ENCODE measurements around the gene COL8A2. TPM values are rescaled to one million over a fixed set of nuclear protein-coding genes. Genes with fewer than 3 reads are reported as not detected.

COL8A2 gene
- total RNA-seq, 1 donor, result 11.0 TPM

DNA sequence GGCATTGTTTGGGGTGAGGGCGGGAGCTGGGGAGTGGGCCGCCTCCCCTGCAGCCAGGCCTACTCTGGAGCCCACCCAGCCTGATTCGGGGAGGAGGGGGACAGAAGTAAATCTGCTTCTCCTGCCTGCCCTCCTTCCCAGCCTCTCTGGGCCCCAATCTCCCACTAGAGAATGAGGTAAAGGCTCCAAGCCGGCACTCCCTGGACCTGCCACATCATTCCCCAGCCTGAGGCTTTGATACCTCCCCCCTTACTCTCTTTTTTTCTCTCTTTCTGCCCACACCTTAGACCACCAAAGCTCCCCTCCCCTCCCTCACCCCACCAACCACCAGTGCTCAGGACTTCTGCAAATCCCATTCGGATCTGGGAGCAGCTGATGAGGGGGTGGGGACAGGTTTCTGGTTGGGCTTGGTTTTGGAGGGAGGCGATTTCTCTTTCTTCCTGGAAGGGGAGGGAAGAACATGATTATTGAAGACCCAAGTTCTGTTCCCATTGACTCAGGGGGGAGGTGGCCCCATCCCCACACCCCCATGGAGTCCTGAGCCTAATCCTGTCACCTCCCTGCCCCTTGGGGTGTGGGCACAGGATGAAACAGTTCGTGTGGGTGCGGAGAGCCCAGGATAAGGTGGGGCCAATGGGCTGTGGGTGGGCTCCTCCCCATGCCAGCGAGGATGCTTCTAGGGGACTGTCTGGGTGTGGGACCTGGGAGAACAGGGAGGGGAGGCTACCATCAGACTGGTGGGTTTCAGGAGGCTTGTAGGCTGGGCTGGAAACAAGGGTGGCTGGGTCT, 32.3 kb upstream of the COL8A2 start:
- DNase-seq (ENCODE audit: low read depth), result no peak
- no peak for TF ChIP-seq CTCF (IDR thresholded peaks at IDR 0.05; ENCODE audit: insufficient read depth, low read length)
- H3K4me3 ChIP-seq (ENCODE audit: low read depth, low read length), result peak overlapping the region; percentile 92

DNA sequence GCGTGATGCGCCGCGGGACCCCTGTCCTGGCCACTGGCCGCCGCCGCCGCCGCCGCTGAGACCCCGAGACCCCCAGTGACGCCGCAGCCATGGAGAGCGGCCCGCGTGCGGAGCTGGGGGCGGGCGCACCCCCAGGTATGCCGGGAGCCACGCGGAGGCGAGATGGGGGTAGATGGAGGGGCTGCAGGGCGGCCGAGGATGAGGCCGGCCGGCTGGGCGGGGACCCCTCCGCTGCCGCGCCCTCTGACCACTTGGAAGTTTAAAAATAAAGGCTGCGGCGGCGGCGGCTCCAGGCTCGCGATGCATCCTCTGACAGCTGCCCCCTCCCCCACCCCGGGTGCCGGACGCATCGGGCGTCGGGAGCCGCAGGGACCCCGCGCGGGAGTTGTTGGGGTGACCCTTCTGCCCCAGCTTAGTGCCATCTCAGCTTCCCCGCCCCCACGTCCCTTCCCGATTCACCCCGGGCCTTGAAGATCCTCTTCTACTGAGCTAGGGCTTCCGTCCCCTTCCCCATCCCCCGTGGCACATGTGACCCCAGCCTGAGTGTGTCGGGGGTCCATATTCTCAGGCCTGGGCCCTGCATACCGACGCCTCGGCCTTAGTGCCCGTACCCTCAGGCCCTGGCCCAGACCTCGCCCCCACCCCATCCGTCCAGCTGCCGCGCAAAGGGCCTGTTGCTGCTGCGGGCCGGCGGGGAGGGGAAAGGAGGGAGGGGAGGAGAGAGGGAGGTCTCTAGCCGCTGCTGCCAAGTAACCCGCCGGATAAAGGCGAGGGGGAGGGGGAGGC, 31.5 kb upstream of the COL8A2 start:
- DNase-seq (ENCODE audit: low read depth), result peak; percentile 48
- peak overlapping the region; percentile 92 for H3K4me3 ChIP-seq (ENCODE audit: low read depth, low read length)
- TF ChIP-seq CTCF (IDR thresholded peaks at IDR 0.05; ENCODE audit: insufficient read depth, low read length), result no peak

GRCh38 chr1:36155408-36156328, 30.6 kb upstream of the COL8A2 start, which contains the start of gene MAP7D1:
Gene MAP7D1, plus strand, starts transcription at chr1:36156160. Its CDS starts 258 bp downstream, at chr1:36156418.
- peak; percentile 79 for DNase-seq (ENCODE audit: low read depth)
- peak within 1 kb of the TSS; percentile 92 for H3K4me3 ChIP-seq (ENCODE audit: low read depth, low read length)
- no peak for TF ChIP-seq CTCF (IDR thresholded peaks at IDR 0.05; ENCODE audit: insufficient read depth, low read length)

DNA sequence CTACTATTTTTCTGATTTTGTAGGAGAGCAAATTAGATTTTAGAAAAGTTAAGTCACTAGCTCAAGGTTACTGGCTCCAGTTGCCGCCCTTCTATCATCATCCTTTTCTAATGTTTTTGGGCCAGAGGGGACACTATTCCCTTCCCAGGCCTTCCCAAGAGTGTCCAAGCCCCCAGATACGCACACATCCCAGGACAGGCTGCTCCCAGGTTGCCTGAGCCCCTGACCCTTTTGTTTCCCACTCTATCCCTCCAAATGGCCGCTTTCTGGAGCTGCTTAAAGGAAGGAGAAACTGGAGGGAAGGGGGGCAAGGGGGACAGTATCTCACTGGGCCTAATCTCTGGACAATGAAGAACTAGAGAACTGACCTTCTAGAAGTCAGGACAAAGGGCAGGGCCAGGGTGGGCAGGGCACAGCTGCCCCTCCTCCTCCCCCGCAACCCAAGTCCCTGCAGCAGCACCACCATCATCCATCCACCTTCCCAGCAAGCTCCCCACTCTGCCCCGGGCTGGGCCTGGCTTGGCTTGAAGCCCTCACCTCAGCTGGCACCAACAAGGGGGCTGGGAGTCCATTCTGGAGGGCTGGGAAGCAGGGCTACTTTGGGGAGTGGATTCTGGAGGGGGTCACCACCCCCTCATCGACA, 29.9 kb upstream of the COL8A2 start:
- DNase-seq (ENCODE audit: low read depth), result no peak
- peak overlapping the region; percentile 92 for H3K4me3 ChIP-seq (ENCODE audit: low read depth, low read length)
- no peak for TF ChIP-seq CTCF (IDR thresholded peaks at IDR 0.05; ENCODE audit: insufficient read depth, low read length)

- TF ChIP-seq CTCF (IDR thresholded peaks at IDR 0.05; ENCODE audit: insufficient read depth, low read length), result no peak
- no peak overlapping the region for H3K4me3 ChIP-seq (ENCODE audit: low read depth, low read length)
- no peak for DNase-seq (ENCODE audit: low read depth)
These were observed 29.3 kb upstream of the COL8A2 start for GRCh38 chr1:36154335-36154734.

DNA sequence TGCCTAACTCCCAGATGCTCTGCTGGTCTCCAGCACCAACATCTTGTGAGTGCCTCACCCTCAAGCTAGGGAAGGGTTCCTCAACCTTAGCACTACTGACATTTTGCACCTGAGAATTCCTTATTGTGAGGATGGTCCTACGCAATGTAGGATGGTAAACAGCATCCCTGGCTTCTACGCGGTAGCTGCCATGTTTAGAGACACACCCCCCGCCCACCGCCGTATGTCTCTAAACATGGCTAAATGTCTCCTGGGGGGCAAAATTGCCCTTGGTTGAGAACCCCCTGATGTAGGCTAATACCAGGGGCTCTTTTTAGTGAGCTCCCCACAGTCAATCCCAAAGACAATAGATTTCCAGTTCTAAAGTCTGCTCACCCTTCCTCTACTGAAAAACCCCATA, 28.5 kb upstream of the COL8A2 start:
- DNase-seq (ENCODE audit: low read depth), result no peak
- TF ChIP-seq CTCF (IDR thresholded peaks at IDR 0.05; ENCODE audit: insufficient read depth, low read length), result no peak
- H3K4me3 ChIP-seq (ENCODE audit: low read depth, low read length), result no peak overlapping the region
